K562 (cell line): ENCODE results near the gene HNRNPLL. TPM values are rescaled to one million over a fixed set of nuclear protein-coding genes. Genes with fewer than 3 reads are reported as not detected.

Source experiments
- BMI1 ChIP-seq: fragments of 150-350 bp; IDR thresholded peaks from 2 replicates; pipeline ENCODE4 v1.6.1; 2014; ENCODE audit warnings: low read length
- EHMT2 ChIP-seq: fragments of 450-650 bp; IDR thresholded peaks from 2 replicates; pipeline ENCODE4 v1.6.1; 2018; ENCODE audit warnings: antibody characterized with exemption
- ELF2 ChIP-seq: fragments of 250-450 bp; sonication (Bioruptor Pico); IDR thresholded peaks from 2 replicates; pipeline ENCODE4 v1.5.0; 2021; ENCODE audit warnings: mild to moderate bottlenecking
- GABPA ChIP-seq: fragments of 200-800 bp; sonication (Bioruptor generic); conservative IDR thresholded peaks from 2 replicates; pipeline ENCODE4 v1.6.1; 2016; ENCODE audit warnings: low read depth, missing genetic modification characterization, missing compliant biosample characterization
- L3MBTL2 ChIP-seq: fragments of 450-650 bp; IDR thresholded peaks from 2 replicates; pipeline ENCODE4 v1.6.1; 2016; ENCODE audit warnings: mild to moderate bottlenecking, moderate library complexity
- MTA1 ChIP-seq: fragments of 450-650 bp; IDR thresholded peaks from 2 replicates; pipeline ENCODE4 v1.6.1; 2017; ENCODE audit warnings: borderline replicate concordance
- NBN ChIP-seq: fragments of 450-650 bp; IDR thresholded peaks from 2 replicates; pipeline ENCODE4 v1.6.1; 2016; ENCODE audit warnings: low read depth, mild to moderate bottlenecking
- POLR3G ChIP-seq: IDR thresholded peaks from 2 replicates; pipeline ENCODE4 v1.6.1; 2011; ENCODE audit not compliant: insufficient read length, insufficient replicate concordance; ENCODE audit errors: extremely low read depth
- PTTG1 ChIP-seq: fragments of 450-650 bp; IDR thresholded peaks from 2 replicates; pipeline ENCODE4 v1.6.1; 2016; ENCODE audit warnings: low read depth, mild to moderate bottlenecking, missing genetic modification characterization, missing compliant biosample characterization
- RBM39 ChIP-seq: fragments of 200-400 bp; formaldehyde crosslinking; optimal IDR thresholded peaks from 2 replicates; pipeline ENCODE3; 2018; ENCODE audit warnings: low read depth, low read length
- SRSF1 ChIP-seq: fragments of 200-400 bp; formaldehyde crosslinking; IDR thresholded peaks from 2 replicates; pipeline ENCODE4 v1.6.1; 2017; ENCODE audit warnings: mild to moderate bottlenecking, low read depth, low read length, moderate library complexity
- TRIM28 ChIP-seq: fragments of 450-650 bp; IDR thresholded peaks from 2 replicates; pipeline ENCODE4 v1.6.1; 2017
- ZNF23 ChIP-seq: fragments of 250-450 bp; sonication (Bioruptor Pico); IDR thresholded peaks from 2 replicates; pipeline ENCODE4 v1.4.0; 2020; ENCODE audit warnings: mild to moderate bottlenecking
- polyA plus RNA-seq, 8 experiments: library from polyadenylated mRNA; depleted of rRNA in 4 of 8; stranded (reverse) in 5 of 8; unstranded in 3 of 8; fragments of >200 nt; fragmentation: Nextera tagmentation in 2 of 8; fragmentation: Illumina TruSeq in 1 of 8; extraction: Ambion mirVana in 2 of 8; extraction: Trizol in 1 of 8; gene quantifications; 2 replicates each; pipeline versions ENCODE4 v1.2.1 to v1.2.3, GENCODE V29; 2011 to 2014; ENCODE audit warnings: inconsistent platforms in 1 of 8, missing spikeins in 1 of 8
- total RNA-seq, 7 experiments: library from RNA; depleted of rRNA in 6 of 7; stranded (reverse); fragments of >200 nt in 6 of 7; fragmentation: Illumina TruSeq in 2 of 7; extraction: Trizol in 2 of 7; gene quantifications; 2 replicates each; pipeline versions ENCODE4 v1.2.1 to v1.2.3, GENCODE V29; 2011 to 2021; ENCODE audit warnings: low replicate concordance in 1 of 7
- TF ChIP-seq, protein P1 (sequence below): fragments of 250-450 bp; sonication (Bioruptor Pico); IDR thresholded peaks from 2 replicates; pipeline ENCODE4 v1.5.1; 2021; ENCODE audit warnings: mild to moderate bottlenecking
- TF ChIP-seq, protein P2 (sequence below): conservative IDR thresholded peaks from 2 replicates; pipeline ENCODE4 v1.6.1; 2011; ENCODE audit warnings: low read depth, mild to moderate bottlenecking, low read length; ENCODE audit not compliant: control insufficient read depth
- TF ChIP-seq, protein P3 (sequence below): fragments of 200-600 bp; sonication (generic); IDR thresholded peaks from one replicate; pipeline ENCODE4 v1.6.1; 2012; ENCODE audit warnings: mild to moderate bottlenecking, low read depth, low read length, inconsistent platforms

Gene HNRNPLL
- total and polyA plus RNA-seq, 9 of the 15 experiments (the other 6 are each of a cell fraction or from before 2014, with no cell fraction given) = 19.8 to 135 (median 57.8) TPM

DNA sequence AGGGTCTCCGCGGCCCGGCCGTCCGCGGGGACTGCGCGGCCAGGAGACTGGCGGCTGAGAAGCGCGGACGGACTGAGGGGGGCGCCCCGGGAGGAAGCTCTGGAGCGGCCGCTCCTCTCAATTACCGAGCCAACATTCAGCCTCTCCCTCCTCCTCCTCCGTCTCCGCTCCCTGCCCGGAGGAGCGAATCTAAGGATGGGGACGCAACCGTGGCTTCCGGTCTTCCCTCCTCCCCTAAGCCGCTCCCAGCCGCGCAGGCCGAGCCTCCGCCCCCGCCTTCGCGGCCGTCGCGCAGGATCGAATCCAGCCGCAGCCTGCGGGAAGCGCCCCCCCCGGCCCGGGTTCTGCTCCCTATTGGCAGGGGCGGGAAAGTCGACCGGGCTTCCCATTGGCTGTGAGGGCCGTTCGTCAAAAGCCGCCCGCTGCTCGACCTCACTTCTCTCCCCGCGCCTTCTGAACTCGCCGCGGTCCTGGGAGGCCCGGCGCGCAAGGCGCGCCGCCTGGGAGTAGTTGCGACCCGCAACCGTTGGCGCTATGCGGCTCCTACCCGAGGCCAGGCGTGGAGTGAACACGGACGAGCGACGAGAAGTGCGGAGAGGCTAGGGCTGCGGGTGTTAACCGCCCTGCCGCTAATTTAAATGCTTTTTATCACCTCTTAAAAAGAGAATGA is at the start of gene HNRNPLL (continued):
- TF ChIP-seq, protein P1, sequence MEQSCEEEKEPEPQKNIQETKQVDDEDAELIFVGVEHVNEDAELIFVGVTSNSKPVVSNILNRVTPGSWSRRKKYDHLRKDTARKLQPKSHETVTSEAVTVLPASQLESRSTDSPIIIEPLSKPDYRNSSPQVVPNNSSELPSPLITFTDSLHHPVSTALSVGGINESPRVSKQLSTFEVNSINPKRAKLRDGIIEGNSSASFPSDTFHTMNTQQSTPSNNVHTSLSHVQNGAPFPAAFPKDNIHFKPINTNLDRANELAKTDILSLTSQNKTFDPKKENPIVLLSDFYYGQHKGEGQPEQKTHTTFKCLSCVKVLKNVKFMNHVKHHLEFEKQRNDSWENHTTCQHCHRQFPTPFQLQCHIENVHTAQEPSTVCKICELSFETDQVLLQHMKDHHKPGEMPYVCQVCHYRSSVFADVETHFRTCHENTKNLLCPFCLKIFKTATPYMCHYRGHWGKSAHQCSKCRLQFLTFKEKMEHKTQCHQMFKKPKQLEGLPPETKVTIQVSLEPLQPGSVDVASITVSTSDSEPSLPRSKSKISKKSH (CRISPR knock-in tag) = no peak
- TF ChIP-seq SRSF1 (no peak), EHMT2 (no peak), NBN (peak; percentile 22; the same call in 1 of the 2 replicates), POLR3G (no peak), BMI1 (no peak), ZNF23 (no peak), TRIM28 (no peak), PTTG1 (tag) (no peak), L3MBTL2 (no peak), RBM39 (no peak), MTA1 (no peak), ELF2 (CRISPR knock-in tag) (no peak), GABPA (tag) (peak; percentile 92)
- TF ChIP-seq, protein P2, sequence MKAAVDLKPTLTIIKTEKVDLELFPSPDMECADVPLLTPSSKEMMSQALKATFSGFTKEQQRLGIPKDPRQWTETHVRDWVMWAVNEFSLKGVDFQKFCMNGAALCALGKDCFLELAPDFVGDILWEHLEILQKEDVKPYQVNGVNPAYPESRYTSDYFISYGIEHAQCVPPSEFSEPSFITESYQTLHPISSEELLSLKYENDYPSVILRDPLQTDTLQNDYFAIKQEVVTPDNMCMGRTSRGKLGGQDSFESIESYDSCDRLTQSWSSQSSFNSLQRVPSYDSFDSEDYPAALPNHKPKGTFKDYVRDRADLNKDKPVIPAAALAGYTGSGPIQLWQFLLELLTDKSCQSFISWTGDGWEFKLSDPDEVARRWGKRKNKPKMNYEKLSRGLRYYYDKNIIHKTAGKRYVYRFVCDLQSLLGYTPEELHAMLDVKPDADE = no peak; the same call in 1 of the 2 replicates
- TF ChIP-seq, protein P3, sequence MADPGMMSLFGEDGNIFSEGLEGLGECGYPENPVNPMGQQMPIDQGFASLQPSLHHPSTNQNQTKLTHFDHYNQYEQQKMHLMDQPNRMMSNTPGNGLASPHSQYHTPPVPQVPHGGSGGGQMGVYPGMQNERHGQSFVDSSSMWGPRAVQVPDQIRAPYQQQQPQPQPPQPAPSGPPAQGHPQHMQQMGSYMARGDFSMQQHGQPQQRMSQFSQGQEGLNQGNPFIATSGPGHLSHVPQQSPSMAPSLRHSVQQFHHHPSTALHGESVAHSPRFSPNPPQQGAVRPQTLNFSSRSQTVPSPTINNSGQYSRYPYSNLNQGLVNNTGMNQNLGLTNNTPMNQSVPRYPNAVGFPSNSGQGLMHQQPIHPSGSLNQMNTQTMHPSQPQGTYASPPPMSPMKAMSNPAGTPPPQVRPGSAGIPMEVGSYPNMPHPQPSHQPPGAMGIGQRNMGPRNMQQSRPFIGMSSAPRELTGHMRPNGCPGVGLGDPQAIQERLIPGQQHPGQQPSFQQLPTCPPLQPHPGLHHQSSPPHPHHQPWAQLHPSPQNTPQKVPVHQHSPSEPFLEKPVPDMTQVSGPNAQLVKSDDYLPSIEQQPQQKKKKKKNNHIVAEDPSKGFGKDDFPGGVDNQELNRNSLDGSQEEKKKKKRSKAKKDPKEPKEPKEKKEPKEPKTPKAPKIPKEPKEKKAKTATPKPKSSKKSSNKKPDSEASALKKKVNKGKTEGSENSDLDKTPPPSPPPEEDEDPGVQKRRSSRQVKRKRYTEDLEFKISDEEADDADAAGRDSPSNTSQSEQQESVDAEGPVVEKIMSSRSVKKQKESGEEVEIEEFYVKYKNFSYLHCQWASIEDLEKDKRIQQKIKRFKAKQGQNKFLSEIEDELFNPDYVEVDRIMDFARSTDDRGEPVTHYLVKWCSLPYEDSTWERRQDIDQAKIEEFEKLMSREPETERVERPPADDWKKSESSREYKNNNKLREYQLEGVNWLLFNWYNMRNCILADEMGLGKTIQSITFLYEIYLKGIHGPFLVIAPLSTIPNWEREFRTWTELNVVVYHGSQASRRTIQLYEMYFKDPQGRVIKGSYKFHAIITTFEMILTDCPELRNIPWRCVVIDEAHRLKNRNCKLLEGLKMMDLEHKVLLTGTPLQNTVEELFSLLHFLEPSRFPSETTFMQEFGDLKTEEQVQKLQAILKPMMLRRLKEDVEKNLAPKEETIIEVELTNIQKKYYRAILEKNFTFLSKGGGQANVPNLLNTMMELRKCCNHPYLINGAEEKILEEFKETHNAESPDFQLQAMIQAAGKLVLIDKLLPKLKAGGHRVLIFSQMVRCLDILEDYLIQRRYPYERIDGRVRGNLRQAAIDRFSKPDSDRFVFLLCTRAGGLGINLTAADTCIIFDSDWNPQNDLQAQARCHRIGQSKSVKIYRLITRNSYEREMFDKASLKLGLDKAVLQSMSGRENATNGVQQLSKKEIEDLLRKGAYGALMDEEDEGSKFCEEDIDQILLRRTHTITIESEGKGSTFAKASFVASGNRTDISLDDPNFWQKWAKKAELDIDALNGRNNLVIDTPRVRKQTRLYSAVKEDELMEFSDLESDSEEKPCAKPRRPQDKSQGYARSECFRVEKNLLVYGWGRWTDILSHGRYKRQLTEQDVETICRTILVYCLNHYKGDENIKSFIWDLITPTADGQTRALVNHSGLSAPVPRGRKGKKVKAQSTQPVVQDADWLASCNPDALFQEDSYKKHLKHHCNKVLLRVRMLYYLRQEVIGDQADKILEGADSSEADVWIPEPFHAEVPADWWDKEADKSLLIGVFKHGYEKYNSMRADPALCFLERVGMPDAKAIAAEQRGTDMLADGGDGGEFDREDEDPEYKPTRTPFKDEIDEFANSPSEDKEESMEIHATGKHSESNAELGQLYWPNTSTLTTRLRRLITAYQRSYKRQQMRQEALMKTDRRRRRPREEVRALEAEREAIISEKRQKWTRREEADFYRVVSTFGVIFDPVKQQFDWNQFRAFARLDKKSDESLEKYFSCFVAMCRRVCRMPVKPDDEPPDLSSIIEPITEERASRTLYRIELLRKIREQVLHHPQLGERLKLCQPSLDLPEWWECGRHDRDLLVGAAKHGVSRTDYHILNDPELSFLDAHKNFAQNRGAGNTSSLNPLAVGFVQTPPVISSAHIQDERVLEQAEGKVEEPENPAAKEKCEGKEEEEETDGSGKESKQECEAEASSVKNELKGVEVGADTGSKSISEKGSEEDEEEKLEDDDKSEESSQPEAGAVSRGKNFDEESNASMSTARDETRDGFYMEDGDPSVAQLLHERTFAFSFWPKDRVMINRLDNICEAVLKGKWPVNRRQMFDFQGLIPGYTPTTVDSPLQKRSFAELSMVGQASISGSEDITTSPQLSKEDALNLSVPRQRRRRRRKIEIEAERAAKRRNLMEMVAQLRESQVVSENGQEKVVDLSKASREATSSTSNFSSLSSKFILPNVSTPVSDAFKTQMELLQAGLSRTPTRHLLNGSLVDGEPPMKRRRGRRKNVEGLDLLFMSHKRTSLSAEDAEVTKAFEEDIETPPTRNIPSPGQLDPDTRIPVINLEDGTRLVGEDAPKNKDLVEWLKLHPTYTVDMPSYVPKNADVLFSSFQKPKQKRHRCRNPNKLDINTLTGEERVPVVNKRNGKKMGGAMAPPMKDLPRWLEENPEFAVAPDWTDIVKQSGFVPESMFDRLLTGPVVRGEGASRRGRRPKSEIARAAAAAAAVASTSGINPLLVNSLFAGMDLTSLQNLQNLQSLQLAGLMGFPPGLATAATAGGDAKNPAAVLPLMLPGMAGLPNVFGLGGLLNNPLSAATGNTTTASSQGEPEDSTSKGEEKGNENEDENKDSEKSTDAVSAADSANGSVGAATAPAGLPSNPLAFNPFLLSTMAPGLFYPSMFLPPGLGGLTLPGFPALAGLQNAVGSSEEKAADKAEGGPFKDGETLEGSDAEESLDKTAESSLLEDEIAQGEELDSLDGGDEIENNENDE = no peak
